Hematopoietic multipotent progenitor cell treated with erythropoietin and hydrocortisone succinate and interleukin-3 and kit ligand, for 6 days (in vitro differentiated cells): ENCODE data around the gene SPG21.
A peak's percentile ranks its signal among the peaks of the same experiment; 100 is the strongest.
"Not testable (repeated sequence)": the region's sequence is repeated elsewhere in the genome, so short reads cannot be mapped to it uniquely, and the experiment has no call there.

Experiments used
- DNase-seq: peaks from one replicate; pipeline ENCODE4 v3.0.0-alpha.2; 2015

SPG21 gene

GRCh38 chr15:64989416-64990167 is at the start of gene SPG21:
Gene SPG21, minus strand, starts transcription at chr15:64989914. Its CDS starts 6,345 bp downstream, at chr15:64983569.
- peak; percentile 94 for DNase-seq

- DNase-seq = no peak
These were observed 49.1 kb upstream of the SPG21 start for GRCh38 chr15:65038836-65039235.

- DNase-seq = no peak
These were observed 48.7 kb upstream of the SPG21 start for GRCh38 chr15:65038428-65038827.

GRCh38 chr15:65037309-65037708 is 47.6 kb upstream of the SPG21 start:
- no peak for DNase-seq

- DNase-seq = no peak
These were observed 45.0 kb upstream of the SPG21 start for GRCh38 chr15:65034719-65035118.

- DNase-seq = peak; percentile 81
These were observed 44.0 kb upstream of the SPG21 start for GRCh38 chr15:65033659-65034269.

GRCh38 chr15:65032801-65033537 is 43.3 kb upstream of the SPG21 start:
- peak; percentile 86 for DNase-seq

GRCh38 chr15:65029736-65030208 is 40.1 kb upstream of the SPG21 start:
- DNase-seq = no peak

- DNase-seq = peak; percentile 94
These were observed 39.4 kb upstream of the SPG21 start, which contains the start of gene MTFMT for GRCh38 chr15:65028921-65029735. Gene MTFMT, minus strand, starts transcription at chr15:65029639. Its CDS starts 26 bp downstream, at chr15:65029613.

- DNase-seq = peak; percentile 51
These were observed 38.6 kb upstream of the SPG21 start for GRCh38 chr15:65028338-65028737.

GRCh38 chr15:65027593-65027992 is 37.9 kb upstream of the SPG21 start:
- DNase-seq = no peak

- DNase-seq = no peak
These were observed 37.0 kb upstream of the SPG21 start for GRCh38 chr15:65026756-65027155.

GRCh38 chr15:65021488-65021887 is 31.8 kb upstream of the SPG21 start:
- no peak for DNase-seq

GRCh38 chr15:65020419-65020818 is 30.7 kb upstream of the SPG21 start:
- DNase-seq = peak; percentile 26

GRCh38 chr15:65011198-65011597 is 21.5 kb upstream of the SPG21 start:
- DNase-seq = not testable (repeated sequence)

GRCh38 chr15:65008983-65009382 is 19.3 kb upstream of the SPG21 start:
- peak; percentile 66 for DNase-seq

- DNase-seq = no peak
These were observed 17.2 kb upstream of the SPG21 start for GRCh38 chr15:65006876-65007275.

- DNase-seq = no peak
These were observed 15.3 kb upstream of the SPG21 start for GRCh38 chr15:65004993-65005392.

- DNase-seq = no peak
These were observed 8.1 kb upstream of the SPG21 start for GRCh38 chr15:64997745-64998375.

GRCh38 chr15:64997066-64997465 is 7.4 kb upstream of the SPG21 start:
- DNase-seq = no peak

GRCh38 chr15:64993290-64993689 is 3.6 kb upstream of the SPG21 start:
- no peak for DNase-seq

GRCh38 chr15:64991536-64992135 is 1.9 kb upstream of the SPG21 start:
- no peak for DNase-seq
